HG02884 (cell line): ENCODE data around the gene CTNNBL1.
"Not testable (repeated sequence)": the region's sequence is repeated elsewhere in the genome, so short reads cannot be mapped to it uniquely, and the experiment has no call there.

Experiments used
- ATAC-seq: cut with Tn5 transposase; IDR thresholded peaks from one replicate; pipeline ENCODE4 v1.9.1; 2021; ENCODE audit warnings: mild to moderate bottlenecking, moderate library complexity; ENCODE audit not compliant: unreplicated experiment

CTNNBL1 gene

GRCh38 chr20:37693635-37694626, at the start of gene CTNNBL1:
TSS of gene CTNNBL1 (plus strand) at chr20:37694030. CDS start at chr20:37694123, 93 bp downstream.
- peak; percentile 71 for ATAC-seq

DNA sequence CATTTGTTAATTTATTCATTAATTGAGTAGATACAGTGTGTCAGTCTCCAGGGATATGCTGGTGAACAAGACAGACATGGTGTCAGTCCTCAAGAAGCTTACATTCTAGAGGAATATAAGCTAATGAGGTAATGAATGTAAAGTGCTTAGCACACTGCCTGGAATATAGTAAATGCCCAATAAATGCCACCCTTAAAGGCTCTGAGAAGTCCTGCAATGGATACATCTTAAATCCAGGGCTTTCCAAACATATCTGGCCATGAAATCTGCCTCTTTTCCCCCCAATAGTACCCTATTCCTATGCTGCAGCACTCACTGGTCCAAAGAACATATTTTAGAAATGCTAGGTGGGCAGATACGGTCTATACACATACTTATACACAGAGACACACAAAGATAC, 49.2 kb upstream of the CTNNBL1 start:
- ATAC-seq, result no peak

- ATAC-seq, result no peak
These were observed 45.9 kb upstream of the CTNNBL1 start for GRCh38 chr20:37647946-37648345.

DNA sequence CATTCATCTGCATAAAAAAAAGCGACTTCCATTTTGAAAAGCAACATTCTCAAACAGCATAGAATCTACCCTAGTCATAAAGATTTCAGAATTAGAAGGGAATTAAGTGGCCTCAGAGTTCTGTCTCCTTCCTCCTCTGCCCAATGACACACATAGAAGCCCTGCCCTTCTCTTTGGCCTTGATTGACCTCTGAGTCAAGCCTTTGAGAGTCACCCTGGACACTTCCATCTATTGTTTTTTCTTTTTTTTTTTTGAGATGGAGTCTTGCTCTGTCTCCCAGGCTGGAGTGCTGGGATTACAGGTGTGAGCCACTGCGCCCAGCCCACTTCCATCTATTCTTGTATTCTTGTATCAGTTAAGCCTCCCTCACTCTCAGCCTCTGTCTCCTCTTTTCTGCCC, 44.8 kb upstream of the CTNNBL1 start:
- ATAC-seq, result no peak

DNA sequence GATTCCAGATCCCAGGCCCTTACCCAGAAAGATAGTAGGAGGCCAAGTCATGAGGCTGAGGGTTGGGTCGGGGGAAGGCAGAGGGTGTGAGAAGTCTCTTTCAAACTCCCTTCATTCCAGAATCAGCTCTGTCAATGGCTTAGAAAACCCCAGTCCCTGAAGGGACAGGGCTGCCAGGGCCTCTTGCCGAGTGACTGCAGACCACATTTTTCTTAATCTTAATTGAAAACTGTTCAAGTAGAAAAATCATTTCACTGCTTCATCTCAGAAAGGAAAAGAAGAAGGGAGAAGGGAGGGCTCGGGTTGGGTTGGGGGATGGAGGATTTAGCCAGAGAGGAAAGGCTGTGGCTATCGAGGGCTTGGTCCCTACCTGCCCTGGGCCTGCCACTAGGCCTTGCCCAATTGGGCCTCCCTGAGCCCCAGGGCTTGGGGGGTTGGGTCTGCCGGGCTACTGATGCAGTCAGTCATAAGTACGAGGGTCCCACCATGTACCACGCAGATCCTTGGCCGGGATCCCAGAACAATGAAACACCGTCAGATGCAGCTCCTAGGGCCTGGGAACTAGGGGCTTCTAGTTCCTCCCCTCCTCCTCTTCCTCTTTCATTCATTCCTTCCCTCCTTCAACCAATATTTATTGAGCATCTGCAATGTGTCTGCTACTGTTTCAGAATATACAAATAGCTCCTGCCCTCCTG, 44.0 kb upstream of the CTNNBL1 start:
- no peak for ATAC-seq

DNA sequence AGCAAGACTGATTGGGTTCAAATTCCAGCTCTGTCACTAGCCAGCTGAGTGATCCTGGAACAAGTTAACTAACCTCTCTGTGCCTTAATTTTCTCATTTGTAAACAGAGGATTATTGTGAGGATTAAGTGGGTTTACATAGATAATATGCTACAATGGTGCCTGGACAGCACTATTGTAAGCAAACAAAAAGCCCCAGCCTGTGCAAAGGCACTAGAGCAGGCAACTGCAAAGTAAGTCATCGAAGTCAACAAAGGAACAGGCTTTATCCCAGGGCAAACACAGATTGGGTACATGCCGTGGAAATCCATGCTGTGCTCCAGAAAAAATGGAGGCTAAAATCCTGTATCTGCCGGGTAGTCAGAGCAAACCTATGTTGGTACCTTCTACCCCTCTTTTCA, 43.2 kb upstream of the CTNNBL1 start:
- ATAC-seq, result no peak

DNA sequence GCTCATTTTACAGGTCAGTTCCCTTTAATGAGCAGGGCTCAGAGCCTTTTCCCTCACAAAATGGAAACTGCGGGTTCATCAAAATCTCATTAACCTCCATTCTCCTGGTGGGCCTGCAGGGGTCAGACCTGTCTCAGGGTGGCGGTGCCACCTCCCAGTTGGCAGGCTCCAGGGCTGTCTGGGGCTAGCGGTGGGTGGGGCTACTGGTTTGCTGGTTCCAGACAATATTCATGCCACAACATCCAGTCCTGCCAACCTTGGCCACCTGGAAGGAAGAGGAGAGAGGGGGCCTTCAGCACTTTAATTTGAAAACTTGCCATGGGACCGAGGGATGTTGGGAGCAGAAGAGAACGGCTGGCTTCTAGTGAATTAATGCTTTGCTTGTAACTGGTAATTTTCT, 41.9 kb upstream of the CTNNBL1 start:
- no peak for ATAC-seq

GRCh38 chr20:37656945-37657344, 36.9 kb upstream of the CTNNBL1 start:
- no peak for ATAC-seq

DNA sequence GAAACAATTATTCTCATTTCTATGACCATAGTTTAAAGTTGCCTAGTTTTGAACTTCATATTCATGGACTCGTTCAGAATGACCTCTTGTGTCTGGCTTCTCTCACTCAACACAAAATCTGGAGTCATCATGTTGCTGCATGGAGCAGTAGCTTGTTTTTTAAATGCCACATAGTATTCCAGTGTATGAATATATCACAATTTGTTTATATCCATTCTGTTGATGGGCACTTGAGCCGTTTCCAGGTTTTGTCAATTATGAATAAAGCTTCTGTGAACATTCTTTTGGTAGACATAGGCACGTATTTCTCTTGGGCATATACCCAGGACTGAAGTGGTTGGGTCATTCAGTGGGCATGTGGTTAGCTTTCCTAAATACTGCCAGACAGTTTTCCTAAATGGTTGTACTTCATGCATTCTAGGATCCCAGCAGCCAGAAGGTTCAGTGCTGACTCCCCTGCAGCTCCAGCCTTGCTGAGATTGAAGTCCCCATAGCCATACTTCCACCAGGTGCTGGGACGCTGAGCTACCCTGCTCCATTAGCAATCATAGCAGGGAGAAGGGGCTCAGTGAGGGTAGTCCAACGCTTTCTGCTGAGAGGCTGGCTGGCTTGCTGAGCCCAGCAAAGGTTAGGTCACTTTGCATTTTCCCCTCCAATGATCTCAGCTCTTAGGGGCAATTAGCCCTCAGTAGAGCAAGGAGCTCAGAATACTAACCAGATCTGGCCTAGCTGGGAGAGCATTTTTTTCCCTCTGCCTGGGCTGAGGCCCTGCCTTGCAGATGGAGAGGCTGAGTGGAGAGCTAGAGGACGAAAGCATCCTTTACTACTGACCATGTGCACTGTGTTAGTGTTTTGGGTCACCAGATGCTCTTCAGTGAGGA, 35.7 kb upstream of the CTNNBL1 start:
- no peak for ATAC-seq

- ATAC-seq, result no peak
These were observed 32.3 kb upstream of the CTNNBL1 start for GRCh38 chr20:37661519-37661918.

- ATAC-seq, result no peak
These were observed 31.5 kb upstream of the CTNNBL1 start for GRCh38 chr20:37662308-37662707.

- not testable (repeated sequence) for ATAC-seq
These were observed 29.2 kb upstream of the CTNNBL1 start for GRCh38 chr20:37664595-37664994.

GRCh38 chr20:37668166-37668565, 25.7 kb upstream of the CTNNBL1 start:
- no peak for ATAC-seq

DNA sequence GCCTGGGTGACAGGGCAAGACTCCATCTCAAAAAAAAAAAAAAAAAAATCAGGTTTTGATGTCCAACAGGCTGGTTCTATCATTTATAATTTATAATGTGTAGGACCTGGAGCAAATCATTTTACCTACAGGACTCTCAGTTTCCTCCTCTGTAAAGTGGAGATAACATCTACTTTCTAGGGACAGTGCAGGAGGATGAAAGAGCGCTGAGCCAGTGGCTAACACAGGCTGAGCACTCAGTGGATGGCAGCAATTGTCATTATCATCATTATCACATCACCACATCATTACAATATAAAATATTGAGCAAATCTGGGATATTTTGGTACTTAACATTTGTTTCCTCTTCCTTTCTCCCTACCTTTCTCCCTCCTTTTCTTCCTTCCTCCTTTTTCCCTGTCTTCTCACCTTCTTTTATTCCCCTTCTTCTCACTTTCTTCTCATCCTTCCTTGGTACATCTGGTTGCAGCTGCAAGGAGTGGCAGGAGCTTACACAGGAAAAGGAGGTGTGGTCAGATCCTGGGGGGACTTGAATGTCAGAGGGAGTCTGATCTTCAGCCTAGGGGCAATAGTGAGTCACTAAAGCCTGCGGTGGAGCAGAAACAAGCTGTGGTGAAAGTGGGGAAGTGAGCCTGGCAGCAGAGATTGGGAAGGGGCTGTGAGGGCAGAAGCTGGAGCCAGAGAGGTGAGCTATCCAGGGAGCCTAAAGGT, 24.6 kb upstream of the CTNNBL1 start:
- ATAC-seq, result no peak

DNA sequence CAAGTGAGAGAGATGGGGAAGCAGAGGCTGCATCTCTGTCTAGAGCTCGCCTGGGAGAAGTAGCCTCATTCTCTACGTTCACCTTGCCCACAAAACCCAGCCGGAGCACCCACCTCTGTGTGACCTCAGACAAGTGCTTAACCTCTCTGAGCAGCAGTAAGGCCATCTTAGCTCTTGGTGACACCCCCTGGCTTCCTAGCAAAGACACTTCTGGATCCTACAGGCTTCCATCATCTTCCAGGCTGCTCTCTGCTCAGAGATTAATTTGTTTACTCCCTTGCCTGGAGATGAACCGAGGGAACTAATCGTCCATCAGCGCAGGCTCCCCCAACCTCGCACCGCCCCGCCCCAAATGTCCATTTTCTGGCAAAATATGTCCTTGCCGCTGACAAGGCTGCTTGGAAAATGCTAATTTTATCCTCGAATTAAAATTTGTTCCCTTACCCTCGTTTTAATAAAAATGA, 24.0 kb upstream of the CTNNBL1 start:
- ATAC-seq, result no peak

DNA sequence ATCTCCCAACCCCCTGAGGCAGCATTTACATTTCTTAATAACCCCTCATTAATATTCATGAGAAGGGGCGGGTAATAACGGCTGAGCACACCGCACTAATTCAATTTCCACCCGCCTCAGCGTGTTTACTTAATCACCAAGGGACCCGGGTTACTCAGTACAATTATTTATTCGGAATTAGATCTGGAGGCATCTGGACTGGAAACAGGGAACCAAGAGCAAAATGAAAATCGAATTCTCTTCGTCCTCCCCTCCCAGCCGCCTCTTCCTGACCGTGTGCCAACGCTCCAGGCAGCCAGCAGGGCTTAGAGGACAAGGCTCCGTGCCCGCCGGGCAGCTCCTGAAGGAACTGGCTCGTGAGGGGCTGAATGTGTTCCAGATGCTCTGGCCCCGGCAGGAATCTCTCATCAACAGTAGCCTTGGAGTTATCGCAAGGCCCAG, 23.5 kb upstream of the CTNNBL1 start:
- no peak for ATAC-seq

DNA sequence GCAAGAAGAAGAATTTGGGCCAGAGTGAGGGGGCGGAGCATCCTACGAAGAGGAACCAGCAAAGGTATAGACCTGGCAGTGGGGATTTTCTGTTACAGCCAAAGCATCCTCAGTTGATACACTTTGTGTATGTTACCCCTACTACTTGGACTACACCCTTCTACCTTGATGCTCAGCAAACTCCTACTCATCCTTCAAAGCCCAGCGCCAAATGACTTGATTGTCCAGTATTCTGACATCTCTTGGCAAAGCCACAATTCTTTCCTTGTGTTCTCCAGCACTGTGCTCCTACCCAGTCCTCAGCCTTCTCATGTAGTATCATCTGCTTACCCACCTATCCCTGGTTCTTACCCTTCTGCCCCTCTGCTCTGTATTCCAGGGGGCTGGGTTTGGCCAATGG, 21.7 kb upstream of the CTNNBL1 start:
- no peak for ATAC-seq

DNA sequence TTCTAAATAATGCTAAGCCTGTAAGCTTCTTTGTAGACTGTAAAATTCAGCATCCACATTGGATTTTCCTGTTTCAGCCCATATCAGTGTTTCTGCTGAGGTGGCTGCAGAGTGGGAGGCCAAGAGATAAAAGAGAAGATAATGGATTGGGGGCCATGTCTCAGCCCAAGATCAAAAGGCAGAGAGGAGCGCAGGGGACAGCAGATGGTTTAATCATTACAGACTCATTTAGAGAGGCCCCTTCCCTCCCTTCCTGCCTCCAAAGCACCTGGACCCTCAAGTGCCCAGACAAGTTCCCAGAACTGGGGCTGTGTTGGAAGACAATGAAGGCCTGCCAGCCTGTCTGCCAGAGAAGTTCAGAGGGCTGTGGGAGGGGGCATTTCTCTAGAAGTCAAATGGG, 20.4 kb upstream of the CTNNBL1 start:
- ATAC-seq, result no peak

DNA sequence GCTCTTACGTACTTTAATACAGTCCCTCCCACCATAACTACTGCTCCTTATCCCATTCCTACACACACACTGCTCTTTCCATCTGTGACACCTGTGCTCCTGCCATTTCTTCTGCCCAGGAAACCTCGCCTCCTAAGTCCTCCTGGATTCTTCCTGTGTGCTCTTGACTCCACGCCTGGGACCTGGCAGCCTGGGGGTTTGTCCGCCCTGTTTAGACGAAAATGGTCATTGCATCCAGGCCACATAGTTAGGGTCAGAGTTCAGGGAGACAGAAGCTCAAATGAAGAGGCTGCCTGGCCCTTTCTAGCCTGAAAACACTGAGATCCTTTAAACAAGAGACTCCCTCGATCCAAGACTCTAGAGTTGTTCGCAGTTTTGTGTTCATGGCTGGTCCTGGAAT, 17.4 kb upstream of the CTNNBL1 start:
- no peak for ATAC-seq
